IgD-negative memory B cell (primary cell): ENCODE results near the gene PEX5L. TPM values are rescaled to one million over a fixed set of nuclear protein-coding genes. Genes with fewer than 3 reads are reported as not detected.

ENCODE experiments used
- H3K27ac Mint-ChIP-seq, 3 donors: one replicate each; pipeline ENCODE4 v1.8.0; 2020 to 2022; ENCODE audit warnings: mild to moderate bottlenecking in 3 of 3, mixed read lengths in 3 of 3, moderate library complexity in 1 of 3
- H3K27me3 Mint-ChIP-seq: one replicate; pipeline ENCODE4 v1.8.0; 2021; ENCODE audit warnings: mixed read lengths
- H3K36me3 Mint-ChIP-seq: one replicate; pipeline ENCODE4 v1.8.0; 2020; ENCODE audit warnings: mild to moderate bottlenecking, mixed read lengths
- H3K4me1 Mint-ChIP-seq, 3 donors: one replicate each; pipeline ENCODE4 v1.8.0; 2020 to 2022; ENCODE audit warnings: mixed read lengths in 3 of 3, mild to moderate bottlenecking in 1 of 3
- H3K4me3 Mint-ChIP-seq, 4 donors: one replicate each; pipeline ENCODE4 v1.8.0; 2020 to 2022; ENCODE audit warnings: mild to moderate bottlenecking in 4 of 4, mixed read lengths in 4 of 4, moderate library complexity in 3 of 4
- H3K9me3 Mint-ChIP-seq, 3 donors: one replicate each; pipeline ENCODE4 v1.8.0; 2020 to 2021; ENCODE audit warnings: mixed read lengths in 3 of 3, mild to moderate bottlenecking in 1 of 3
- polyA plus RNA-seq: library from polyadenylated mRNA; unstranded; fragments of 300-500 nt; fragmentation: Illumina TruSeq; gene quantifications from one replicate; pipeline ENCODE4 v1.2.3, GENCODE V29; 2021

Gene PEX5L
- polyA plus RNA-seq, 1 donor from 2014 or later: not detected

GRCh38 chr3:179932674-179933073, 104.1 kb downstream of the PEX5L start:
- Mint-ChIP-seq H3K9me3 (peaks cover 0 to 3% (median under 1%) of the 10 kb centered on the region in 3 donors), H3K36me3 (no peaks in the 10 kb centered on the region), H3K4me1 (peaks cover 0 to under 1% (median 0%) of the 10 kb centered on the region in 3 donors), H3K4me3 (no peak overlapping the region), H3K27ac (no peak overlapping the region), H3K27me3 (peaks cover 2% of the 10 kb centered on the region)

- Mint-ChIP-seq H3K4me3 (no peak overlapping the region), H3K9me3 (no peaks in the 10 kb centered on the region), H3K36me3 (no peaks in the 10 kb centered on the region), H3K27ac (no peak overlapping the region), H3K27me3 (peaks cover 2% of the 10 kb centered on the region), H3K4me1 (no peaks in the 10 kb centered on the region)
Observed at GRCh38 chr3:179929091-179929529, 107.6 kb downstream of the PEX5L start.

- Mint-ChIP-seq H3K27me3 (peaks cover 2% of the 10 kb centered on the region), H3K4me3 (no peak overlapping the region), H3K36me3 (no peaks in the 10 kb centered on the region), H3K27ac (no peak overlapping the region), H3K9me3 (peaks cover 0 to 2% (median 0%) of the 10 kb centered on the region in 3 donors), H3K4me1 (no peaks in the 10 kb centered on the region)
Observed at GRCh38 chr3:179927191-179927590, 109.5 kb downstream of the PEX5L start.

- Mint-ChIP-seq H3K4me1 (no peaks in the 10 kb centered on the region), H3K4me3 (no peak overlapping the region), H3K27me3 (peaks cover 3% of the 10 kb centered on the region), H3K27ac (peak overlapping the region in 1 of 3 donors; percentile 1), H3K9me3 (peaks cover 0 to 2% (median 0%) of the 10 kb centered on the region in 3 donors), H3K36me3 (no peaks in the 10 kb centered on the region)
Observed at GRCh38 chr3:179921951-179922350, 114.8 kb downstream of the PEX5L start.

GRCh38 chr3:179921500-179921899, 115.2 kb downstream of the PEX5L start:
- no peaks in the 10 kb centered on the region for H3K4me1 Mint-ChIP-seq
- H3K27ac Mint-ChIP-seq: no peak overlapping the region
- peaks cover 0 to 2% (median 0%) of the 10 kb centered on the region in 3 donors for H3K9me3 Mint-ChIP-seq
- no peaks in the 10 kb centered on the region for H3K36me3 Mint-ChIP-seq
- peaks cover 3% of the 10 kb centered on the region for H3K27me3 Mint-ChIP-seq
- H3K4me3 Mint-ChIP-seq: no peak overlapping the region

GRCh38 chr3:179907784-179908482, 128.8 kb downstream of the PEX5L start:
- H3K4me3 Mint-ChIP-seq: no peak overlapping the region
- H3K36me3 Mint-ChIP-seq: no peaks in the 10 kb centered on the region
- no peaks in the 10 kb centered on the region for H3K9me3 Mint-ChIP-seq
- no peaks in the 10 kb centered on the region for H3K4me1 Mint-ChIP-seq
- H3K27ac Mint-ChIP-seq: no peak overlapping the region
- H3K27me3 Mint-ChIP-seq: peaks cover 4% of the 10 kb centered on the region

- peaks cover 8% of the 10 kb centered on the region for H3K27me3 Mint-ChIP-seq
- no peaks in the 10 kb centered on the region for H3K9me3 Mint-ChIP-seq
- no peak overlapping the region for H3K4me3 Mint-ChIP-seq
- H3K36me3 Mint-ChIP-seq: no peaks in the 10 kb centered on the region
- no peak overlapping the region for H3K27ac Mint-ChIP-seq
- H3K4me1 Mint-ChIP-seq: no peaks in the 10 kb centered on the region
Observed at GRCh38 chr3:179902061-179902460, 134.7 kb downstream of the PEX5L start.

- Mint-ChIP-seq H3K36me3 (no peaks in the 10 kb centered on the region), H3K9me3 (no peaks in the 10 kb centered on the region), H3K4me3 (no peak overlapping the region), H3K4me1 (no peaks in the 10 kb centered on the region), H3K27me3 (peaks cover 11% of the 10 kb centered on the region), H3K27ac (no peak overlapping the region)
Observed at GRCh38 chr3:179898024-179898423, 138.7 kb downstream of the PEX5L start.

GRCh38 chr3:179897231-179897630, 139.5 kb downstream of the PEX5L start:
- no peak overlapping the region for H3K27ac Mint-ChIP-seq
- no peaks in the 10 kb centered on the region for H3K4me1 Mint-ChIP-seq
- H3K36me3 Mint-ChIP-seq: no peaks in the 10 kb centered on the region
- H3K9me3 Mint-ChIP-seq: no peaks in the 10 kb centered on the region
- peaks cover 10% of the 10 kb centered on the region for H3K27me3 Mint-ChIP-seq
- no peak overlapping the region for H3K4me3 Mint-ChIP-seq

- no peaks in the 10 kb centered on the region for H3K9me3 Mint-ChIP-seq
- H3K27me3 Mint-ChIP-seq: peaks cover 9% of the 10 kb centered on the region
- no peaks in the 10 kb centered on the region for H3K4me1 Mint-ChIP-seq
- no peaks in the 10 kb centered on the region for H3K36me3 Mint-ChIP-seq
- H3K4me3 Mint-ChIP-seq: no peak overlapping the region
- H3K27ac Mint-ChIP-seq: no peak overlapping the region
Observed at GRCh38 chr3:179896507-179896906, 140.2 kb downstream of the PEX5L start.

- H3K27me3 Mint-ChIP-seq: peaks cover 8% of the 10 kb centered on the region
- no peak overlapping the region for H3K27ac Mint-ChIP-seq
- no peaks in the 10 kb centered on the region for H3K36me3 Mint-ChIP-seq
Observed at GRCh38 chr3:179895330-179895729, 141.4 kb downstream of the PEX5L start.

GRCh38 chr3:179887295-179887943, 149.3 kb downstream of the PEX5L start:
- H3K4me1 Mint-ChIP-seq: no peaks in the 10 kb centered on the region
- peaks cover 3% of the 10 kb centered on the region for H3K27me3 Mint-ChIP-seq
- no peaks in the 10 kb centered on the region for H3K36me3 Mint-ChIP-seq
- H3K4me3 Mint-ChIP-seq: no peak overlapping the region
- no peak overlapping the region for H3K27ac Mint-ChIP-seq
- no peaks in the 10 kb centered on the region for H3K9me3 Mint-ChIP-seq

More at GRCh38 chr3:179895330-179895729, 141.4 kb downstream of the PEX5L start:
- H3K9me3 Mint-ChIP-seq: no peaks in the 10 kb centered on the region
- no peak overlapping the region for H3K4me3 Mint-ChIP-seq
- H3K4me1 Mint-ChIP-seq: no peaks in the 10 kb centered on the region

GRCh38 chr3:179885950-179886349, 150.8 kb downstream of the PEX5L start:
- Mint-ChIP-seq H3K36me3 (no peaks in the 10 kb centered on the region), H3K27ac (no peak overlapping the region), H3K4me1 (no peaks in the 10 kb centered on the region), H3K9me3 (no peaks in the 10 kb centered on the region), H3K27me3 (peaks cover 3% of the 10 kb centered on the region), H3K4me3 (no peak overlapping the region)

GRCh38 chr3:179884136-179884535, 152.6 kb downstream of the PEX5L start:
- H3K4me3 Mint-ChIP-seq: no peak overlapping the region
- H3K9me3 Mint-ChIP-seq: no peaks in the 10 kb centered on the region
- H3K36me3 Mint-ChIP-seq: no peaks in the 10 kb centered on the region
- peaks cover 3% of the 10 kb centered on the region for H3K27me3 Mint-ChIP-seq
- H3K27ac Mint-ChIP-seq: no peak overlapping the region
- H3K4me1 Mint-ChIP-seq: no peaks in the 10 kb centered on the region

GRCh38 chr3:179882292-179882691, 154.4 kb downstream of the PEX5L start:
- Mint-ChIP-seq H3K27ac (no peak overlapping the region), H3K9me3 (no peaks in the 10 kb centered on the region)

GRCh38 chr3:179881791-179882190, 154.9 kb downstream of the PEX5L start:
- Mint-ChIP-seq H3K36me3 (no peaks in the 10 kb centered on the region), H3K9me3 (no peaks in the 10 kb centered on the region), H3K4me1 (no peaks in the 10 kb centered on the region), H3K27me3 (peaks cover 6% of the 10 kb centered on the region), H3K27ac (no peak overlapping the region), H3K4me3 (no peak overlapping the region)

More at GRCh38 chr3:179882292-179882691, 154.4 kb downstream of the PEX5L start:
- Mint-ChIP-seq H3K36me3 (no peaks in the 10 kb centered on the region), H3K4me1 (no peaks in the 10 kb centered on the region), H3K27me3 (peaks cover 6% of the 10 kb centered on the region), H3K4me3 (no peak overlapping the region)
